ENCODE results near the gene TAPT1. TPM values are rescaled to one million over a fixed set of nuclear protein-coding genes. Genes with fewer than 3 reads are reported as not detected.
A peak's percentile ranks its signal among the peaks of the same experiment; 100 is the strongest.

TAPT1 gene
- total and polyA plus RNA-seq, 2 of the 13 experiments (the other 11 are each of a cell fraction or from before 2014, with no cell fraction given), result 24.5 to 25.3 TPM

- TF ChIP-seq ZMYM4 (CRISPR knock-in tag; IDR thresholded peaks at IDR 0.05) (no peak), TOE1 (CRISPR knock-in tag; IDR thresholded peaks at IDR 0.05) (no peak), ZNF530 (CRISPR knock-in tag; IDR thresholded peaks at IDR 0.05; ENCODE audit: low read depth) (no peak), KDM5B (CRISPR knock-in tag; IDR thresholded peaks at IDR 0.05; ENCODE audit: borderline replicate concordance) (no peak), ARID4A (CRISPR knock-in tag; IDR thresholded peaks at IDR 0.05; ENCODE audit: borderline replicate concordance) (no peak), SATB2 (CRISPR knock-in tag; IDR thresholded peaks at IDR 0.05) (no peak), SRSF9 (IDR thresholded peaks at IDR 0.05; ENCODE audit: borderline replicate concordance, insufficient read depth, low read depth, low read length, poor library complexity, severe bottlenecking) (no peak), ZNF740 (CRISPR knock-in tag; IDR thresholded peaks at IDR 0.05) (no peak; the same call in 1 of the 2 replicates), MED13 (CRISPR knock-in tag; IDR thresholded peaks at IDR 0.05) (no peak), RFX1 (IDR thresholded peaks at IDR 0.05) (no peak), MTERF4 (CRISPR knock-in tag; IDR thresholded peaks at IDR 0.05) (no peak), CSRNP2 (CRISPR knock-in tag; conservative IDR thresholded peaks at IDR 0.05; ENCODE audit: low read depth) (no peak), ZUFSP (CRISPR knock-in tag; IDR thresholded peaks at IDR 0.05; ENCODE audit: borderline replicate concordance) (no peak), LBX2 (CRISPR knock-in tag; IDR thresholded peaks at IDR 0.05; ENCODE audit: borderline replicate concordance) (no peak), PITX1 (CRISPR knock-in tag; IDR thresholded peaks at IDR 0.05) (0 out of 2 replicates have a peak, but pooled peaks have one; percentile 28), STAT6 (CRISPR knock-in tag; IDR thresholded peaks at IDR 0.05; ENCODE audit: borderline replicate concordance) (no peak), MXD4 (CRISPR knock-in tag; IDR thresholded peaks at IDR 0.05) (no peak)
Measured at GRCh38 chr4:16116493-16116990, 109.7 kb downstream of the TAPT1 start (continued).

All from HepG2 (cell line).